Endothelial cell of hepatic sinusoid (primary cell): ENCODE measurements around the gene FCRL4.
"Not testable (repeated sequence)": the region's sequence is repeated elsewhere in the genome, so short reads cannot be mapped to it uniquely, and the experiment has no call there.

Experiments
- in situ Hi-C: cut with HindIII; loops from 2 replicates; pipeline ENCODE4 v1.10.0; 2017; ENCODE audit warnings: low sequenced_read_pairs

Gene FCRL4

GRCh38 chr1:157551694-157552693 lies 45.9 kb downstream of the FCRL4 start, which contains the start of gene FCRL5:
TSS of gene FCRL5 (minus strand) at chr1:157552515. CDS start at chr1:157552362, 153 bp downstream.
- in situ Hi-C loops, result no loop called here

DNA sequence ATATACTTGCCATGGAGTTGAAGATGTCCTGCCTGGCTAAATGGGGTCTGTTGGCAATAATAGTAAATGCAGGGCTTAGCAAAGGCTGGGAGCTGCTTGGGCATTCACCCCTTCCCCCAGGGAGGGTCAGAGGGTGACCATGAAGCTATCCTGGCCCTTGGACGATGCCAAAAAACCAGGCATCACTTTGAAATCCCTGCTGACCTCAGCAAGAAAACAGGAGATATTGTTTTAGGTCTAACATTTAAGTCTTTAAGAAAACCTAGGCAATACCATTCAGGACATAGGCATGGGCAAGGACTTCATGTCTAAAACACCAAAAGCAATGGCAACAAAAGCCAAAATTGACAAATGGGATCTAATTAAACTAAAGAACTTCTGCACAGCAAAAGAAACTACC lies 49.8 kb downstream of the FCRL4 start:
- in situ Hi-C loops, result not testable (repeated sequence)

DNA sequence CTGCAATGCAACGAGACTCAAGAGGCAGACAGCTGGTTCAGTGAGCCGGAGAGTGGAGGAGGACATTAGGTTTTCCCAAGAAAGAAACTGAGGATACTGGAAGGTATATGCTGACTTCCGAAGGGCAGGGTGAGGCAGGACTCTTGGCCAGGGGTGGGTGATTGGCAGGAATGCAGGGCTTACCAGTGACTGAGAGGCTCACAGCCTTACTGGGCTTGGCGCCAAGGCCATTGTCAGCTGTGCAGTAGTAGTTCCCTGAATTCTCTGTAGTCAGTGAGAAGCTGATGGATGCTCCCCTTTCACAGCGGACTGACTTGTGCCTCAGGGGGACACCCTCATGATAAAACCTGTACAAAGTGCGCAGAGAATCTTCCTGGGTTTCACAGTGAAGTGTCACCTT lies 55.2 kb downstream of the FCRL4 start:
- in situ Hi-C loops, result no loop called here

GRCh38 chr1:157540852-157541251 lies 57.0 kb downstream of the FCRL4 start:
- in situ Hi-C loops, result no loop called here

DNA sequence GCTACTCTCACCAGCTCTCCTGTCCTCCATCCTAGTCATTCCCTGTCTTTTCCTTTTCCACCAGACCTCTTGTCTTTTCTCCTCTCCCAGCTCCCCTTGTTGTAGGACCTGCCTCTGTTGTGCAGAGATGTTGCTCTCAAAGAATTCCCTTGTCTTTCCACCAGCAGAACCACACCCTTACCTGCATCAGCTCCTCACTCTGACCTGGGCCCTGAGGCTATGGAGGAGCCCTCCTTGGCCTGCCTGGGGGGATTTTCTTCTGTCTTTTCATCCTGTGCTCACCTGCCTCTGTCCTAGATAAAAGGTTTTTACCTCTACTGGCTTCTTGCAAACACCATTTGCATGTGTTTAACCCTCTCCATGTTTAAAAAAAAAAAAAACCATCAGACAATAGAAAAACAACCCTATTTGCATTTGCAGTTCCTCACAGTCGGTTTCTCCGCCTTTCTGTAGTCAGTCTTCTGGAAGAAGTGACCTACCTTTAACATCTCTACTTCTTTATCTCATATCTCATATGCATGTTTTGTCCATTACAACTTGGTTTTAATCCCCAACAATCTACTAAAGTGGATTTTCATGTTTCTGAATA lies 57.6 kb downstream of the FCRL4 start:
- in situ Hi-C loops, result no loop called here

GRCh38 chr1:157539568-157539967 lies 58.3 kb downstream of the FCRL4 start:
- in situ Hi-C loops, result no loop called here

- in situ Hi-C loops, result no loop called here
Measured at GRCh38 chr1:157532569-157532968, 65.3 kb downstream of the FCRL4 start.

DNA sequence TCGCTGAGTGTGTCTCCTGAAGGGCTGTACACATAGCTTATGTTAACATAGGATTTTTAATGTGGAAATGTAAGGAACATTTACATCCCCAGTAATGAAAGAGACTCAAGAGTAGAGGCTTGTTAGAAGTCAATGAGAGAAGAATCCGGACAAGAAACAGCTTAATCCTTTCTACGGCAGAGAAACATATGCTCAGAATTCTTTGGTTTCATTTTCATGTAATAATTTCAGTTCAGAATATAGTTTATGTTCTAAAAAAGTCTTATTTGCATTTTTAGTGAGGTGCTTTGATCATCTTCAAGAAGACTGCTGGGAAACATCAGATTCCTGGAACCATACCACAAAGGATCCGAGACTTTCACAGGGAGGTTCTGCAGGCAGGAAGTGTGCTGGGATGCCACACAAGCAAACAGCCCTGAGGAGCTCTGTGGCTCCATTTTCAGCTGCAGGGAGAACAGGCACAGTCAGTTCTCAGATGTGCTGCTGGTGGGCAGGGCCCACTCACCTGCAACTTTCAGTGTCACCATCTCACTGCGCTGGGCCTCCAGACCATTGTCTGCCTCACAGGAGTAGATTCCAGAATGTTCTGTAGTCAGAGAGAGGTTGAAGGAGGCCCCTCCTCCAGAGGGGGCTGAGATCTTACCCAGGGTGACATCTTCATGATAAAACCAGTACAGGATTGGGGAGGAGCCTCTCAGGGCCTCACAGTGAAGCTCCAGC lies 74.0 kb downstream of the FCRL4 start:
- in situ Hi-C loops, result no loop called here
